WTC11 (cell line): ENCODE results near the gene KDM2B.

Experiments
- CBFB ChIP-seq: sonication (generic); formaldehyde crosslinking; IDR thresholded peaks from 2 replicates; pipeline ENCODE4 v1.8.1; 2022; ENCODE audit warnings: mild to moderate bottlenecking, low read depth, missing genetic modification reagents
- RELA ChIP-seq: sonication (generic); formaldehyde crosslinking; IDR thresholded peaks from 2 replicates; pipeline ENCODE4 v1.8.1; 2022; ENCODE audit warnings: missing genetic modification reagents, mild to moderate bottlenecking, borderline replicate concordance
- TCF7 ChIP-seq: sonication (generic); formaldehyde crosslinking; IDR thresholded peaks from 2 replicates; pipeline ENCODE4 v1.8.0; 2022; ENCODE audit warnings: mild to moderate bottlenecking, low read depth, missing genetic modification reagents, moderate library complexity
- ZNF138 ChIP-seq: sonication (generic); formaldehyde crosslinking; conservative IDR thresholded peaks from 2 replicates; pipeline ENCODE4 v1.8.1; 2022; ENCODE audit warnings: mild to moderate bottlenecking, moderate library complexity, missing genetic modification reagents
- ZNF232 ChIP-seq: sonication (generic); formaldehyde crosslinking; IDR thresholded peaks from 2 replicates; pipeline ENCODE4 v1.8.0; 2022; ENCODE audit warnings: mild to moderate bottlenecking, missing genetic modification reagents
- ZNF317 ChIP-seq: sonication (generic); formaldehyde crosslinking; IDR thresholded peaks from 2 replicates; pipeline ENCODE4 v1.8.1; 2023; ENCODE audit warnings: low read depth, mild to moderate bottlenecking, moderate library complexity, missing genetic modification reagents, borderline replicate concordance
- TF ChIP-seq, protein P1 (sequence below): fragments of 200-600 bp; IDR thresholded peaks from 2 replicates; pipeline ENCODE4 v1.8.0; 2022; ENCODE audit warnings: antibody characterized with exemption

GRCh38 chr12:121618659-121619233, 37.9 kb upstream of the KDM2B start:
- TF ChIP-seq ZNF138 (CRISPR knock-in tag): no peak
- TF ChIP-seq ZNF317 (CRISPR knock-in tag): no peak
- no peak for TF ChIP-seq TCF7 (CRISPR knock-in tag)
- TF ChIP-seq, protein P1, sequence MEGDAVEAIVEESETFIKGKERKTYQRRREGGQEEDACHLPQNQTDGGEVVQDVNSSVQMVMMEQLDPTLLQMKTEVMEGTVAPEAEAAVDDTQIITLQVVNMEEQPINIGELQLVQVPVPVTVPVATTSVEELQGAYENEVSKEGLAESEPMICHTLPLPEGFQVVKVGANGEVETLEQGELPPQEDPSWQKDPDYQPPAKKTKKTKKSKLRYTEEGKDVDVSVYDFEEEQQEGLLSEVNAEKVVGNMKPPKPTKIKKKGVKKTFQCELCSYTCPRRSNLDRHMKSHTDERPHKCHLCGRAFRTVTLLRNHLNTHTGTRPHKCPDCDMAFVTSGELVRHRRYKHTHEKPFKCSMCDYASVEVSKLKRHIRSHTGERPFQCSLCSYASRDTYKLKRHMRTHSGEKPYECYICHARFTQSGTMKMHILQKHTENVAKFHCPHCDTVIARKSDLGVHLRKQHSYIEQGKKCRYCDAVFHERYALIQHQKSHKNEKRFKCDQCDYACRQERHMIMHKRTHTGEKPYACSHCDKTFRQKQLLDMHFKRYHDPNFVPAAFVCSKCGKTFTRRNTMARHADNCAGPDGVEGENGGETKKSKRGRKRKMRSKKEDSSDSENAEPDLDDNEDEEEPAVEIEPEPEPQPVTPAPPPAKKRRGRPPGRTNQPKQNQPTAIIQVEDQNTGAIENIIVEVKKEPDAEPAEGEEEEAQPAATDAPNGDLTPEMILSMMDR: no peak
- no peak for TF ChIP-seq RELA (CRISPR knock-in tag)
- TF ChIP-seq CBFB (CRISPR knock-in tag): no peak
- no peak for TF ChIP-seq ZNF232 (CRISPR knock-in tag)
